NCI-H1092 (cell line): ENCODE results near the gene BTAF1.
"Not testable (repeated sequence)": the region's sequence is repeated elsewhere in the genome, so short reads cannot be mapped to it uniquely, and the experiment has no call there.

Source experiments
- DNase-seq: peaks from one replicate; lab custom pipeline; 2025; lab: John Stamatoyannopoulos, UW

The BTAF1 gene

GRCh38 chr10:91978585-91978984 is 55.0 kb downstream of the BTAF1 start:
- no peak for DNase-seq

- no peak for DNase-seq
Observed at GRCh38 chr10:91980319-91980718, 56.7 kb downstream of the BTAF1 start.

GRCh38 chr10:91983416-91983815 is 59.8 kb downstream of the BTAF1 start:
- no peak for DNase-seq

- no peak for DNase-seq
Observed at GRCh38 chr10:91987397-91988037, 63.9 kb downstream of the BTAF1 start.

- no peak for DNase-seq
Observed at GRCh38 chr10:91992031-91992430, 68.5 kb downstream of the BTAF1 start.

GRCh38 chr10:91996266-91996665 is 72.7 kb downstream of the BTAF1 start:
- no peak for DNase-seq

- no peak for DNase-seq
Observed at GRCh38 chr10:92001581-92001980, 78.0 kb downstream of the BTAF1 start.

- DNase-seq = no peak
Observed at GRCh38 chr10:92001995-92002394, 78.4 kb downstream of the BTAF1 start.

- DNase-seq = no peak
Observed at GRCh38 chr10:92003258-92003657, 79.7 kb downstream of the BTAF1 start.

- DNase-seq = no peak
Observed at GRCh38 chr10:92005978-92006377, 82.4 kb downstream of the BTAF1 start.

- DNase-seq = no peak
Observed at GRCh38 chr10:92009445-92009844, 85.9 kb downstream of the BTAF1 start.

- DNase-seq = no peak
Observed at GRCh38 chr10:92010047-92010735, 86.6 kb downstream of the BTAF1 start.

- no peak for DNase-seq
Observed at GRCh38 chr10:92011560-92012214, 88.1 kb downstream of the BTAF1 start.

- no peak for DNase-seq
Observed at GRCh38 chr10:92014620-92015019, 91.0 kb downstream of the BTAF1 start.

- no peak for DNase-seq
Observed at GRCh38 chr10:92024700-92025099, 101.1 kb downstream of the BTAF1 start.

- not testable (repeated sequence) for DNase-seq
Observed at GRCh38 chr10:92025340-92025739, 101.8 kb downstream of the BTAF1 start.

- DNase-seq = no peak
Observed at GRCh38 chr10:92027141-92027540, 103.6 kb downstream of the BTAF1 start.

GRCh38 chr10:92031580-92031979 is 108.0 kb downstream of the BTAF1 start:
- DNase-seq = no peak

GRCh38 chr10:92033070-92033469 is 109.5 kb downstream of the BTAF1 start:
- DNase-seq = not testable (repeated sequence)

GRCh38 chr10:92038949-92039348 is 115.4 kb downstream of the BTAF1 start:
- DNase-seq = no peak

GRCh38 chr10:92042541-92042940 is 119.0 kb downstream of the BTAF1 start:
- no peak for DNase-seq

- no peak for DNase-seq
Observed at GRCh38 chr10:92045641-92046106, 122.1 kb downstream of the BTAF1 start.

- no peak for DNase-seq
Observed at GRCh38 chr10:92047215-92047614, 123.6 kb downstream of the BTAF1 start.
